ENCODE data around the gene TNP2.

DNA sequence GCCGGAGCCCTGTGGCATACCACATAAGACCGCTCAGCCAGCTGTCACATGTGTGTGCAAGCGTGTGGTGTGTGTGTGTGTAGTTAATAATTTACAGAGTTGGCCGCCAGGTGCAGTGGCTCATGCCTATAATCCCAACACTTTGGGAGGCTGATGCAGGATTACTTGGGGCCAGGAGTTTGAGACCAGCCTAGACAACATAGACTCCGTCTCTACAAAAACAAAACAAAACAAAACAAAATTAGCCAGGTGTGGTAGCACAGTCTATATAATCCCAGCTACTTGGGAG is 33.5 kb downstream of the TNP2 start:
- TF ChIP-seq, protein P1, sequence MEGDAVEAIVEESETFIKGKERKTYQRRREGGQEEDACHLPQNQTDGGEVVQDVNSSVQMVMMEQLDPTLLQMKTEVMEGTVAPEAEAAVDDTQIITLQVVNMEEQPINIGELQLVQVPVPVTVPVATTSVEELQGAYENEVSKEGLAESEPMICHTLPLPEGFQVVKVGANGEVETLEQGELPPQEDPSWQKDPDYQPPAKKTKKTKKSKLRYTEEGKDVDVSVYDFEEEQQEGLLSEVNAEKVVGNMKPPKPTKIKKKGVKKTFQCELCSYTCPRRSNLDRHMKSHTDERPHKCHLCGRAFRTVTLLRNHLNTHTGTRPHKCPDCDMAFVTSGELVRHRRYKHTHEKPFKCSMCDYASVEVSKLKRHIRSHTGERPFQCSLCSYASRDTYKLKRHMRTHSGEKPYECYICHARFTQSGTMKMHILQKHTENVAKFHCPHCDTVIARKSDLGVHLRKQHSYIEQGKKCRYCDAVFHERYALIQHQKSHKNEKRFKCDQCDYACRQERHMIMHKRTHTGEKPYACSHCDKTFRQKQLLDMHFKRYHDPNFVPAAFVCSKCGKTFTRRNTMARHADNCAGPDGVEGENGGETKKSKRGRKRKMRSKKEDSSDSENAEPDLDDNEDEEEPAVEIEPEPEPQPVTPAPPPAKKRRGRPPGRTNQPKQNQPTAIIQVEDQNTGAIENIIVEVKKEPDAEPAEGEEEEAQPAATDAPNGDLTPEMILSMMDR (IDR thresholded peaks at IDR 0.05; ENCODE audit: low read depth, low read length, poor library complexity, severe bottlenecking) = no peak
- TF ChIP-seq EZH2phosphoT487 (IDR thresholded peaks at IDR 0.05; ENCODE audit: borderline replicate concordance, low read length) = no peak
